ENCODE data around the gene APOBR. TPM values are rescaled to one million over a fixed set of nuclear protein-coding genes. Genes with fewer than 3 reads are reported as not detected.

The APOBR gene
- total and polyA plus RNA-seq, 2 of the 13 experiments (the other 11 are each of a cell fraction or from before 2014, with no cell fraction given): 0.03 TPM; not detected in 1

DNA sequence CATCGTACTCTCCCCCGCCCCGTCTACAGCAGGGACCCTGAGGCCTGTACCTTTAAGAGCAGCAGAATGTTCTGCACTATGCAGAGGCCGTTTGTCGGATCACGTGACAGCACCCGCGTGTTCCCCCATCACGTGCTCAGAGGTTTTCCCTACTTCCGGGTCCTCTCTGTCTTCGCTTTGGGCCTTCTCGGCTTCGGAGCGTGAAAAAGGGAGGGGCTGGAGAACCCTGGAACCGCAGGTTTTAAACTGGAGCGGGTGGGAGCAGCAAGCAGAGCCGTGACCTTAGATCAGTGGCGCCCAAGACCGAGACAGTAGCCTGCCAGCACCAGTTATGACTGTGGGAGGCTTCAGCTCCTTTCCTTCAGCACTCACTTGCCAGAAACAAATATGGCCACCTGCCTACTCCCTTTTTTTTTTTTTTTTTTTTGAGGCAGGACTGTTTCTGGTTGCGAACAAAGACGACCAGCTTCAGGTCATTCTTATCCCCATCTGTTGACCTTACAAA is 2.4 kb upstream of the APOBR start, which contains the start of gene CLN3 (continued):
- TF ChIP-seq SIX1 (CRISPR knock-in tag; IDR thresholded peaks at IDR 0.05; ENCODE audit: borderline replicate concordance) (no peak), ZNF160 (CRISPR knock-in tag; IDR thresholded peaks at IDR 0.05) (no peak; the same call in 1 of the 2 replicates), EP300 (IDR thresholded peaks at IDR 0.05; ENCODE audit: low read depth in 2 of 2, low read length in 2 of 2) (peak in 1 of 2 experiments; percentile 29; a peak in 1 of 4 replicates), EP300 (CRISPR knock-in tag; IDR thresholded peaks at IDR 0.05; ENCODE audit: borderline replicate concordance) (peak; percentile 53; the same call in 1 of the 2 replicates), HNF4G (IDR thresholded peaks at IDR 0.05; ENCODE audit: borderline replicate concordance, low read depth, low read length) (peak; percentile 28; the same call in 1 of the 2 replicates), HNF4G (CRISPR knock-in tag; IDR thresholded peaks at IDR 0.05; ENCODE audit: borderline replicate concordance, low read depth) (no peak), NCOR1 (IDR thresholded peaks at IDR 0.05; ENCODE audit: borderline replicate concordance, low read length) (peak; percentile 71; the same call in 1 of the 2 replicates), FOXJ3 (CRISPR knock-in tag; IDR thresholded peaks at IDR 0.05; ENCODE audit: borderline replicate concordance) (no peak), ZNF891 (CRISPR knock-in tag; IDR thresholded peaks at IDR 0.05) (peak; percentile 91; the same call in 1 of the 2 replicates), ASH2L (IDR thresholded peaks at IDR 0.05; ENCODE audit: insufficient read length, low read depth, low read length) (peak; percentile 96), GTF3A (CRISPR knock-in tag; conservative IDR thresholded peaks at IDR 0.05) (no peak), LCORL (IDR thresholded peaks at IDR 0.05) (peak; percentile 85), LCORL (CRISPR knock-in tag; IDR thresholded peaks at IDR 0.05) (no peak), ZFP37 (CRISPR knock-in tag; IDR thresholded peaks at IDR 0.05; ENCODE audit: borderline replicate concordance) (no peak), ZNF567 (CRISPR knock-in tag; IDR thresholded peaks at IDR 0.05; ENCODE audit: borderline replicate concordance) (no peak), ZFAT (CRISPR knock-in tag; conservative IDR thresholded peaks at IDR 0.05) (no peak), ZNF737 (CRISPR knock-in tag; IDR thresholded peaks at IDR 0.05; ENCODE audit: borderline replicate concordance) (no peak), WIZ (CRISPR knock-in tag; IDR thresholded peaks at IDR 0.05) (no peak; the same call in 1 of the 2 replicates)
- TF ChIP-seq, protein P1, sequence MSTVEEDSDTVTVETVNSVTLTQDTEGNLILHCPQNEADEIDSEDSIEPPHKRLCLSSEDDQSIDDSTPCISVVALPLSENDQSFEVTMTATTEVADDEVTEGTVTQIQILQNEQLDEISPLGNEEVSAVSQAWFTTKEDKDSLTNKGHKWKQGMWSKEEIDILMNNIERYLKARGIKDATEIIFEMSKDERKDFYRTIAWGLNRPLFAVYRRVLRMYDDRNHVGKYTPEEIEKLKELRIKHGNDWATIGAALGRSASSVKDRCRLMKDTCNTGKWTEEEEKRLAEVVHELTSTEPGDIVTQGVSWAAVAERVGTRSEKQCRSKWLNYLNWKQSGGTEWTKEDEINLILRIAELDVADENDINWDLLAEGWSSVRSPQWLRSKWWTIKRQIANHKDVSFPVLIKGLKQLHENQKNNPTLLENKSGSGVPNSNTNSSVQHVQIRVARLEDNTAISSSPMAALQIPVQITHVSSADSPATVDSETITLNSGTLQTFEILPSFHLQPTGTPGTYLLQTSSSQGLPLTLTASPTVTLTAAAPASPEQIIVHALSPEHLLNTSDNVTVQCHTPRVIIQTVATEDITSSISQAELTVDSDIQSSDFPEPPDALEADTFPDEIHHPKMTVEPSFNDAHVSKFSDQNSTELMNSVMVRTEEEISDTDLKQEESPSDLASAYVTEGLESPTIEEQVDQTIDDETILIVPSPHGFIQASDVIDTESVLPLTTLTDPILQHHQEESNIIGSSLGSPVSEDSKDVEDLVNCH (CRISPR knock-in tag; IDR thresholded peaks at IDR 0.05): no peak
- TF ChIP-seq, protein P2, sequence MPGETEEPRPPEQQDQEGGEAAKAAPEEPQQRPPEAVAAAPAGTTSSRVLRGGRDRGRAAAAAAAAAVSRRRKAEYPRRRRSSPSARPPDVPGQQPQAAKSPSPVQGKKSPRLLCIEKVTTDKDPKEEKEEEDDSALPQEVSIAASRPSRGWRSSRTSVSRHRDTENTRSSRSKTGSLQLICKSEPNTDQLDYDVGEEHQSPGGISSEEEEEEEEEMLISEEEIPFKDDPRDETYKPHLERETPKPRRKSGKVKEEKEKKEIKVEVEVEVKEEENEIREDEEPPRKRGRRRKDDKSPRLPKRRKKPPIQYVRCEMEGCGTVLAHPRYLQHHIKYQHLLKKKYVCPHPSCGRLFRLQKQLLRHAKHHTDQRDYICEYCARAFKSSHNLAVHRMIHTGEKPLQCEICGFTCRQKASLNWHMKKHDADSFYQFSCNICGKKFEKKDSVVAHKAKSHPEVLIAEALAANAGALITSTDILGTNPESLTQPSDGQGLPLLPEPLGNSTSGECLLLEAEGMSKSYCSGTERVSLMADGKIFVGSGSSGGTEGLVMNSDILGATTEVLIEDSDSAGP (CRISPR knock-in tag; IDR thresholded peaks at IDR 0.05; ENCODE audit: borderline replicate concordance): peak; percentile 100
- TF ChIP-seq, protein P3, sequence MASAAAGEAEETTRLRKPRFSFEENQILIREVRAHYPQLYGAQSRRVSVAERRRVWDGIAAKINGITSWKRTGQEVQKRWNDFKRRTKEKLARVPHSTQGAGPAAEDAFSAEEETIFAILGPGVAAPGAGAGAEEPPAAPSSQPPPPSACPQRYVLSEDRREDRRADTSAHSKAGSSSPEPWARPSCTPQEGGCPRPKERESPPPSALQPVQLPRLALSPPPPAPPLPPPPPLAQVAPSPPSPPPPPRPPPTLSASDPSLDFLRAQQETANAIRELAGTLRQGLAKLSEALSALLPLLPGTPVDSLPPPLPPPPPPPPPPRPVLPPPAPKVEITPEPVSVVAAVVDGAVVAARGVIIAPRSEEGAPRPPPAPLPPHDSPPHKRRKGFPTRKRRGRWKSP (CRISPR knock-in tag; IDR thresholded peaks at IDR 0.05): peak; percentile 71; the same call in 1 of the 2 replicates
- TF ChIP-seq, protein P4, sequence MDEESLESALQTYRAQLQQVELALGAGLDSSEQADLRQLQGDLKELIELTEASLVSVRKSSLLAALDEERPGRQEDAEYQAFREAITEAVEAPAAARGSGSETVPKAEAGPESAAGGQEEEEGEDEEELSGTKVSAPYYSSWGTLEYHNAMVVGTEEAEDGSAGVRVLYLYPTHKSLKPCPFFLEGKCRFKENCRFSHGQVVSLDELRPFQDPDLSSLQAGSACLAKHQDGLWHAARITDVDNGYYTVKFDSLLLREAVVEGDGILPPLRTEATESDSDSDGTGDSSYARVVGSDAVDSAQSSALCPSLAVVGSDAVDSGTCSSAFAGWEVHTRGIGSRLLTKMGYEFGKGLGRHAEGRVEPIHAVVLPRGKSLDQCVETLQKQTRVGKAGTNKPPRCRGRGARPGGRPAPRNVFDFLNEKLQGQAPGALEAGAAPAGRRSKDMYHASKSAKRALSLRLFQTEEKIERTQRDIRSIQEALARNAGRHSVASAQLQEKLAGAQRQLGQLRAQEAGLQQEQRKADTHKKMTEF (CRISPR knock-in tag; IDR thresholded peaks at IDR 0.05): peak; percentile 66; the same call in 1 of the 2 replicates

All from HepG2 (cell line).